GM18858 (cell line): ENCODE results near the gene SQOR.

Experiments
- ATAC-seq: cut with Tn5 transposase; IDR thresholded peaks from one replicate; pipeline ENCODE4 v1.9.1; 2021; ENCODE audit not compliant: unreplicated experiment

Gene SQOR

GRCh38 chr15:45704329-45705249 lies 69.8 kb downstream of the SQOR start:
- ATAC-seq = no peak

GRCh38 chr15:45705510-45706473 lies 71.0 kb downstream of the SQOR start:
- peak; percentile 94 for ATAC-seq

GRCh38 chr15:45710657-45711056 lies 75.8 kb downstream of the SQOR start:
- no peak for ATAC-seq

- ATAC-seq = no peak
These were observed 80.0 kb downstream of the SQOR start for GRCh38 chr15:45714590-45715488.

GRCh38 chr15:45715528-45715927 lies 80.7 kb downstream of the SQOR start:
- ATAC-seq = no peak

GRCh38 chr15:45719490-45719889 lies 84.7 kb downstream of the SQOR start:
- no peak for ATAC-seq

- ATAC-seq = no peak
These were observed 85.4 kb downstream of the SQOR start for GRCh38 chr15:45720183-45720582.

- no peak for ATAC-seq
These were observed 93.8 kb downstream of the SQOR start for GRCh38 chr15:45728641-45729040.

GRCh38 chr15:45729141-45729540 lies 94.3 kb downstream of the SQOR start:
- ATAC-seq = no peak

GRCh38 chr15:45731343-45731742 lies 96.5 kb downstream of the SQOR start:
- no peak for ATAC-seq

GRCh38 chr15:45732662-45733061 lies 97.8 kb downstream of the SQOR start:
- no peak for ATAC-seq

GRCh38 chr15:45734260-45734711 lies 99.5 kb downstream of the SQOR start:
- no peak for ATAC-seq
